ENCODE results near the gene PKNOX1.
"Not testable (repeated sequence)": the region's sequence is repeated elsewhere in the genome, so short reads cannot be mapped to it uniquely, and the experiment has no call there.

PKNOX1 gene, protein sequence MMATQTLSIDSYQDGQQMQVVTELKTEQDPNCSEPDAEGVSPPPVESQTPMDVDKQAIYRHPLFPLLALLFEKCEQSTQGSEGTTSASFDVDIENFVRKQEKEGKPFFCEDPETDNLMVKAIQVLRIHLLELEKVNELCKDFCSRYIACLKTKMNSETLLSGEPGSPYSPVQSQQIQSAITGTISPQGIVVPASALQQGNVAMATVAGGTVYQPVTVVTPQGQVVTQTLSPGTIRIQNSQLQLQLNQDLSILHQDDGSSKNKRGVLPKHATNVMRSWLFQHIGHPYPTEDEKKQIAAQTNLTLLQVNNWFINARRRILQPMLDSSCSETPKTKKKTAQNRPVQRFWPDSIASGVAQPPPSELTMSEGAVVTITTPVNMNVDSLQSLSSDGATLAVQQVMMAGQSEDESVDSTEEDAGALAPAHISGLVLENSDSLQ

DNA sequence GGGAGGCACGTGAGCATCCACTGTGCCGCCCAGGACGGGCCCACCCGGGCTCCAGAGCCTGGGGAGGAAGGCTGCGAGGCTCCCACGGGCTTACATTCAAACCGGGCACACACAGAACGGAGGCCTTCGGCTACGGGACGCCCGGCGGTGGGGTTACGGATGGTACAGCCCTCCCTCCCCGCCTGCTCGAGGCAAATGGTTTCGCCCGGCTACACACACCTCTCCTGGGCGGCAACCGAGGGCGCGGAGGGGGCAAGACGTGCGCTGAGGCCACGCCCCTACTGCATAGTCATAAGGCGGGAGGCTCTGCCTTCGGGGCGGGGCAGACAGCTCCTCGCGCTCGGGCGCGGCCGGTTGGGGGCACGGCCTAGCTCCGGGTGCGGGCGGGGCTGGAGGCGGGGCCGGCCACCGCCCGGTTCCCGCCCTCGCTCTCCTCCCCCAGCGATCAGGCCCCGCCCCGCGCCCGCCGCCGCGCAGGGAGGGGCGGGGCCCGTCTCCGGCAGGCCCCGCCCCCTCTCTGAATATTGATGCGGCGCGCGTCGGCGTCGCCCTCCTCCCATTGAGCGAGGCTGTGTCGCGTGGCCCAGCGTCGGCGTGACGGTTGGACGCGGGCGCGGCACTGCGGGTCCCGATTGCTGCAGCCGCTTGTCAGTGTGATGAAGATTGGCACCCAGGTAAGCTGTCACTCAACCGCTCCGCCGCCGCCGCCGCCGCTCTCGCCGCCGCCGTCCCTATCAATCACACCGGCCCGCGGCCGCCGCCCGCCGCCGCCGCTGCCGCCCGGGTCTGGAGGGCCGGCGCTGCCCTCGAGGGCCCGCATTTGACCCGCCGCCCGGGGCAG lies at the start of gene PKNOX1:
TSS of gene PKNOX1 (plus strand) at position 572 of the 841 bp plus-strand sequence. CDS start 29,820 bp downstream, outside the sequence.
- CTCF ChIA-PET: no interaction called here
- peaks cover 4% of the 10 kb centered on the region for H3K27me3 Mint-ChIP-seq
- peak within 1 kb of the TSS; percentile 95 for H3K27ac Mint-ChIP-seq
- DNase-seq: peak; percentile 99
- H3K9me3 Mint-ChIP-seq: no peaks in the 10 kb centered on the region
- H3K4me1 Mint-ChIP-seq: peaks cover 39% of the 10 kb centered on the region
- H3K4me3 Mint-ChIP-seq: peak within 1 kb of the TSS; percentile 90
- peaks cover 28% of the 10 kb centered on the region for H3K36me3 Mint-ChIP-seq

GRCh38 chr21:42925114-42925926 lies 49.0 kb upstream of the PKNOX1 start, which contains the start of gene ERVH48-1:
TSS of gene ERVH48-1 (minus strand) at chr21:42925630. CDS start at chr21:42919006, 6,624 bp downstream.
- peak within 1 kb of the TSS; percentile 85 for H3K27ac Mint-ChIP-seq
- H3K27me3 Mint-ChIP-seq: no peaks in the 10 kb centered on the region
- H3K9me3 Mint-ChIP-seq: no peaks in the 10 kb centered on the region
- peak; percentile 52 for DNase-seq
- CTCF ChIA-PET: no interaction called here
- H3K4me1 Mint-ChIP-seq: peaks cover 28% of the 10 kb centered on the region
- peak within 1 kb of the TSS; percentile 64 for H3K4me3 Mint-ChIP-seq
- no peaks in the 10 kb centered on the region for H3K36me3 Mint-ChIP-seq

GRCh38 chr21:42927474-42928200 lies 46.7 kb upstream of the PKNOX1 start:
- CTCF ChIA-PET, H3K4me3 Mint-ChIP-seq, H3K27ac Mint-ChIP-seq, H3K36me3 Mint-ChIP-seq, H3K27me3 Mint-ChIP-seq, DNase-seq, H3K9me3 Mint-ChIP-seq: not testable (repeated sequence)
- H3K4me1 Mint-ChIP-seq: peaks cover 29% of the 10 kb centered on the region

- H3K4me3 Mint-ChIP-seq: no peak overlapping the region
- DNase-seq: no peak
- CTCF ChIA-PET: no interaction called here
- H3K27me3 Mint-ChIP-seq: no peaks in the 10 kb centered on the region
- H3K27ac Mint-ChIP-seq: no peak overlapping the region
- H3K36me3 Mint-ChIP-seq: no peaks in the 10 kb centered on the region
- peaks cover 12% of the 10 kb centered on the region for H3K4me1 Mint-ChIP-seq
- no peaks in the 10 kb centered on the region for H3K9me3 Mint-ChIP-seq
Observed at GRCh38 chr21:42929969-42930368, 44.4 kb upstream of the PKNOX1 start.

GRCh38 chr21:42931560-42932235 lies 42.7 kb upstream of the PKNOX1 start:
- DNase-seq: no peak
- no peak overlapping the region for H3K4me3 Mint-ChIP-seq
- H3K9me3 Mint-ChIP-seq: no peaks in the 10 kb centered on the region
- no peaks in the 10 kb centered on the region for H3K27me3 Mint-ChIP-seq
- no peaks in the 10 kb centered on the region for H3K36me3 Mint-ChIP-seq
- no peak overlapping the region for H3K27ac Mint-ChIP-seq
- CTCF ChIA-PET: no interaction called here
- H3K4me1 Mint-ChIP-seq: peaks cover 3% of the 10 kb centered on the region

GRCh38 chr21:42932378-42933136 lies 41.8 kb upstream of the PKNOX1 start:
- CTCF ChIA-PET: interaction anchor here (0.7 kb wide), 1 partner anchor 35 kb away, joined by 3 read pairs; no protein-coding TSS in a partner anchor
- not testable (repeated sequence) for H3K9me3 Mint-ChIP-seq, H3K36me3 Mint-ChIP-seq, H3K4me1 Mint-ChIP-seq, DNase-seq, H3K4me3 Mint-ChIP-seq, H3K27ac Mint-ChIP-seq, H3K27me3 Mint-ChIP-seq

DNA sequence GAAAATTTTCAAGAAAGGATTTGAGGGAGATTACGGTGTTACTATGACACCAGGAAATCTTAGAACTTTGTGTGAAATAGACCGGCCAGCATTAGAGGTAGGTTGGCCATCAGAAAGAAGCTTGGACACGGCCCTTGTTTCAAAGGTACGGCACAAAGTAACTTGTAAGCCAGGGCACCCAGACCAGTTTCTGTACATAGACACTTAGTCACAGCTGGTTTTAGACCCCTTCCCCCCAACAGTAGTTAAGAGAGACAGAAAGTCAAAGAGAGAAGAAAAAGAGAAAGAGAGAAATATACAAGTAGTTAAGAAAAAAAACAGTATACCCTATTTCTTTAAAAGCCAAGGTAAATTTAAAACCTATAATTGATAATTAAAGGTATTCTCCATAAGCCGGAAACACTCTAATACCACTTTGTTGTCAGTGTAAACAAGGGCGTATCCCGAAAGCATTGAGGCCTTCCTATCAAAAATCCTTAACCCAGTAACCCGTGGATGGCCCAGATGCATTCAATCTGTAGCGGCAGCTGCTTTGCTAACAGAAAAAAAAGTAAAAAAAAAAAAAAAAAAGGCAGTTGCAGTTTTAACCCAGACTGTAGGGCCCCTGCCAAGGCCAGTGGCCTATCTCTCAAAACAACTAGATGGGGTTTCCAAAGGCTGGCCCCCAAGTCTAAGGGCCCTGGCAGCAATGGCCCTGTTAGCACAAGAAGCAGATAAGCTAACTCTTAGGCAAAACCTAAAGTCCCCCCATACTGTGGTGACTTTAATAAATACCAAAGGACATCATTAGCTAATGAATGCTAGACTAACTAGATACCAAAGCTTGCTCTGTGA lies 41.0 kb upstream of the PKNOX1 start:
- not testable (repeated sequence) for H3K4me1 Mint-ChIP-seq, H3K9me3 Mint-ChIP-seq, H3K27me3 Mint-ChIP-seq, H3K36me3 Mint-ChIP-seq, H3K27ac Mint-ChIP-seq, H3K4me3 Mint-ChIP-seq, DNase-seq
- CTCF ChIA-PET: interaction anchor here (0.7 kb wide), 1 partner anchor 36 kb away, joined by 3 read pairs; no protein-coding TSS in a partner anchor

DNA sequence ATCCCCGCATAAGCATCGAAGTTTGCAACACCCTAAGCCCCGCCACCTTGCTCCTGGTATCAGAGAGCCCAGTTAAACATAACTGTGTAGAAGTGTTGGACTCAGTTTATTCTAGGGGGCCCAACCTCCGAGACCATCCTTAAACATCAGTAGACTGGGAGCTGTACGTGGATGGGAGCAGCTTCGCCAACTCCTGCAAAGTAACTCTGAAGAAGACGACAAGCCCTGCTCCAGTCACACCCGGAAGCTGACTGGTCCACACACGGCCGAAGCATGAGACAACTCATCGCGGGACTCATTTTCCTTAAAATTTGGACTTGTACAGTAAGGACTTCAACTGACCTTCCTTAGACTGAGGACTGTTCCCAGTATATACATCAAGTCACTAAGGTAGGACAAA lies 40.4 kb upstream of the PKNOX1 start:
- H3K27me3 Mint-ChIP-seq, H3K4me3 Mint-ChIP-seq, H3K27ac Mint-ChIP-seq, H3K9me3 Mint-ChIP-seq, H3K4me1 Mint-ChIP-seq, H3K36me3 Mint-ChIP-seq, DNase-seq, CTCF ChIA-PET: not testable (repeated sequence)

GRCh38 chr21:42936360-42936759 lies 38.0 kb upstream of the PKNOX1 start:
- H3K9me3 Mint-ChIP-seq, CTCF ChIA-PET, H3K36me3 Mint-ChIP-seq, H3K27me3 Mint-ChIP-seq, DNase-seq, H3K4me1 Mint-ChIP-seq, H3K4me3 Mint-ChIP-seq, H3K27ac Mint-ChIP-seq: not testable (repeated sequence)

- CTCF ChIA-PET: interaction anchor here (0.6 kb wide), 1 partner anchor 30 kb away, joined by 3 read pairs; no protein-coding TSS in a partner anchor
- not testable (repeated sequence) for H3K36me3 Mint-ChIP-seq, DNase-seq, H3K27ac Mint-ChIP-seq, H3K4me1 Mint-ChIP-seq, H3K27me3 Mint-ChIP-seq, H3K9me3 Mint-ChIP-seq, H3K4me3 Mint-ChIP-seq
Observed at GRCh38 chr21:42937034-42937940, 37.1 kb upstream of the PKNOX1 start.

DNA sequence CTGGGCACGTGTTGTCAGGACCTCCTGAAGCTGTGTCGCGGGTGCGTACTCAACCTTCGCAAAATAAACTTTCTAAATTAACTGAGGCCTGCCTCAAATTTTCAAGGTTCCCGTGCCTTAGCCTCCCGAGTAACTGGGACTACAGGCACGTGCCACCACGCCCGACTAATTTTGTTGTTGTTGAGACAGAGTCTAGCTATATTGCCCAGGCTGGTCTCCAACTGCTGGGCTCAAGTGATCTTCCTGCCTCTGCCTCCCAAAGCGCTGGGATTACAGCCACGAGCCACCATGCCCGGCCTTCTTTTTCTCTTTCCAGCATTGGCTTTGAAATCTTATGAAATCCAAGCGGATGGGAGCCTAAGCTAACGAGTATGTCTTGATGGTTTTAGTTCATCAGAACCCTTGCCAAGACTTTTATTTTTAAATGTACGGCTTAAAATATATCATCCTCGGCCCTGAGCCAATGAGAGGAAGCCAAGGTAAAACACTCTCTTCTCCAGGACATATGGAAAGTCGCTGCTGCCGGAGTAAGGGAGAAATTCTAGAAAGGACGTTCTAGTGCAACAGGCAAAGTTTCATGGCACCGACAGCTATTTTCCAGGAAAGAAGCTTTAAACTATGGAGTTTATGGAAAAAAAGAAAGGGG lies 36.3 kb upstream of the PKNOX1 start:
- Mint-ChIP-seq H3K27me3 (peaks cover 9% of the 10 kb centered on the region), H3K4me3 (no peak overlapping the region), H3K27ac (no peak overlapping the region), H3K36me3 (no peaks in the 10 kb centered on the region), H3K9me3 (no peaks in the 10 kb centered on the region), H3K4me1 (no peaks in the 10 kb centered on the region)
- CTCF ChIA-PET: interaction anchor here (0.6 kb wide), 1 partner anchor 29 kb away, joined by 3 read pairs; no protein-coding TSS in a partner anchor
- DNase-seq: no peak
